Body of pancreas (tissue), 4 donors: ENCODE measurements around the gene D2HGDH.

Experiments used
- POLR2A ChIP-seq, 3 donors: fragments of 450-650 bp; IDR thresholded peaks; one replicate each; pipeline ENCODE4 v1.6.1; 2016; ENCODE audit warnings: antibody characterized with exemption in 3 of 3, mild to moderate bottlenecking in 2 of 3
- TF ChIP-seq, protein P1 (sequence below), 7 experiments: fragments of 450-650 bp in 4 of 7; fragments of 200-600 bp in 3 of 7; sonication (generic) in 3 of 7; IDR thresholded peaks; one replicate each; pipeline ENCODE4 v1.5.1; 2016 to 2019; ENCODE audit warnings: antibody characterized with exemption in 7 of 7

DNA sequence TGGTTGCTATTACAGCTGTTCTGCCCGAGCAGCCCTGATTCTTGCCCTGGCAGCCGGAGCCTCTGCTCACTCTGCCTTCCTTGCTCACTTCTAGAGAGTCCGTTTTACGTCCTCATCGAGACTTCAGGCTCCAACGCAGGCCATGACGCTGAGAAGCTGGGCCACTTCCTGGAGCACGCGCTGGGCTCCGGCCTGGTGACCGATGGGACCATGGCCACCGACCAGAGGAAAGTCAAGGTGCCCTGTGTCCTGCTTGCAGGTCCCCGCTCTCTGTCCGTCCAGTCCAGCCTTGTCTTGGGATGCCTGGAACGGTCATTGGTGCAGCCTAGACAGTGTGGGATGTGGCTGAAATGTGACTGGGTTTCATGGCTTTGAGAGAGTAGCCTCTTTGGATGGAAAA, 16.7 kb downstream of the D2HGDH start:
- TF ChIP-seq, protein P1, sequence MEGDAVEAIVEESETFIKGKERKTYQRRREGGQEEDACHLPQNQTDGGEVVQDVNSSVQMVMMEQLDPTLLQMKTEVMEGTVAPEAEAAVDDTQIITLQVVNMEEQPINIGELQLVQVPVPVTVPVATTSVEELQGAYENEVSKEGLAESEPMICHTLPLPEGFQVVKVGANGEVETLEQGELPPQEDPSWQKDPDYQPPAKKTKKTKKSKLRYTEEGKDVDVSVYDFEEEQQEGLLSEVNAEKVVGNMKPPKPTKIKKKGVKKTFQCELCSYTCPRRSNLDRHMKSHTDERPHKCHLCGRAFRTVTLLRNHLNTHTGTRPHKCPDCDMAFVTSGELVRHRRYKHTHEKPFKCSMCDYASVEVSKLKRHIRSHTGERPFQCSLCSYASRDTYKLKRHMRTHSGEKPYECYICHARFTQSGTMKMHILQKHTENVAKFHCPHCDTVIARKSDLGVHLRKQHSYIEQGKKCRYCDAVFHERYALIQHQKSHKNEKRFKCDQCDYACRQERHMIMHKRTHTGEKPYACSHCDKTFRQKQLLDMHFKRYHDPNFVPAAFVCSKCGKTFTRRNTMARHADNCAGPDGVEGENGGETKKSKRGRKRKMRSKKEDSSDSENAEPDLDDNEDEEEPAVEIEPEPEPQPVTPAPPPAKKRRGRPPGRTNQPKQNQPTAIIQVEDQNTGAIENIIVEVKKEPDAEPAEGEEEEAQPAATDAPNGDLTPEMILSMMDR (IDR thresholded peaks at IDR 0.05) = no peak
- TF ChIP-seq POLR2A (IDR thresholded peaks at IDR 0.05) = no peak
